Loucy (cell line): ENCODE results near the gene PPP2R3B.
A peak's percentile ranks its signal among the peaks of the same experiment; 100 is the strongest.

Experiments
- H2AFZ ChIP-seq: fragments of 200-600 bp; sonication (generic); 2 replicates; pipeline ENCODE4 v1.6.0; 2016; ENCODE audit warnings: antibody characterized with exemption, mild to moderate bottlenecking, low read length, moderate library complexity
- H3F3A ChIP-seq: fragments of 200-600 bp; 2 replicates; pipeline ENCODE4 v1.6.0; 2016; ENCODE audit warnings: antibody characterized with exemption, low read depth, mild to moderate bottlenecking
- H3K27me3 ChIP-seq: fragments of 200-600 bp; sonication (generic); 2 replicates; pipeline ENCODE4 v1.6.1; 2014; ENCODE audit warnings: low read length, mild to moderate bottlenecking; ENCODE audit not compliant: insufficient read depth, poor library complexity, severe bottlenecking
- H3K36me3 ChIP-seq: fragments of 200-600 bp; sonication (generic); 2 replicates; pipeline ENCODE4 v1.6.1; 2016; ENCODE audit warnings: low read length; ENCODE audit not compliant: insufficient read depth
- H3K4me1 ChIP-seq: fragments of 200-600 bp; sonication (generic); 2 replicates; pipeline ENCODE4 v1.5.1; 2014; ENCODE audit warnings: low read length, mild to moderate bottlenecking; ENCODE audit not compliant: insufficient read depth, poor library complexity, severe bottlenecking
- H3K4me2 ChIP-seq: fragments of 200-600 bp; sonication (generic); 2 replicates; pipeline ENCODE4 v1.6.0; 2014; ENCODE audit warnings: antibody characterized with exemption, low read length, low read depth, mild to moderate bottlenecking; ENCODE audit not compliant: poor library complexity, severe bottlenecking
- H3K4me3 ChIP-seq: fragments of 200-600 bp; sonication (generic); 2 replicates; pipeline ENCODE4 v1.5.1; 2014; ENCODE audit warnings: low read length, mild to moderate bottlenecking, mixed read lengths; ENCODE audit not compliant: poor library complexity, severe bottlenecking
- H3K79me2 ChIP-seq: fragments of 200-600 bp; sonication (generic); 2 replicates; pipeline ENCODE4 v1.6.1; 2014; ENCODE audit warnings: low read length; ENCODE audit not compliant: insufficient read depth
- H3K9ac ChIP-seq: fragments of 200-600 bp; sonication (generic); 2 replicates; pipeline ENCODE4 v1.6.0; 2014; ENCODE audit warnings: mild to moderate bottlenecking, low read depth, low read length, moderate library complexity; ENCODE audit not compliant: poor library complexity, severe bottlenecking
- H3K9me2 ChIP-seq: fragments of 200-600 bp; sonication (generic); replicated peaks from 2 replicates; pipeline ENCODE4 v1.6.1; 2016; ENCODE audit warnings: low read depth, low read length, mixed read lengths
- H3K9me3 ChIP-seq: fragments of 200-600 bp; sonication (generic); 2 replicates; pipeline ENCODE4 v1.6.1; 2014; ENCODE audit warnings: mild to moderate bottlenecking, antibody characterized with exemption, low read length, low read depth; ENCODE audit not compliant: insufficient read depth
- H4K20me1 ChIP-seq: fragments of 200-600 bp; sonication (generic); 2 replicates; pipeline ENCODE4 v1.6.0; 2014; ENCODE audit warnings: antibody characterized with exemption, low read length, mild to moderate bottlenecking; ENCODE audit not compliant: insufficient read depth, poor library complexity, severe bottlenecking
- CTCF ChIP-seq: fragments of 200-600 bp; sonication (generic); conservative IDR thresholded peaks from 2 replicates; pipeline ENCODE4 v1.5.1; 2014; ENCODE audit warnings: mild to moderate bottlenecking, antibody characterized with exemption, low read length
- EZH2phosphoT487 ChIP-seq: fragments of 200-600 bp; IDR thresholded peaks from 2 replicates; pipeline ENCODE4 v1.6.1; 2018; ENCODE audit warnings: antibody characterized with exemption, mild to moderate bottlenecking, moderate library complexity, borderline replicate concordance

The PPP2R3B gene

GRCh38 chrX:357035-357692, 29.5 kb downstream of the PPP2R3B start:
- H3K9ac ChIP-seq: peak overlapping the region; percentile 21

DNA sequence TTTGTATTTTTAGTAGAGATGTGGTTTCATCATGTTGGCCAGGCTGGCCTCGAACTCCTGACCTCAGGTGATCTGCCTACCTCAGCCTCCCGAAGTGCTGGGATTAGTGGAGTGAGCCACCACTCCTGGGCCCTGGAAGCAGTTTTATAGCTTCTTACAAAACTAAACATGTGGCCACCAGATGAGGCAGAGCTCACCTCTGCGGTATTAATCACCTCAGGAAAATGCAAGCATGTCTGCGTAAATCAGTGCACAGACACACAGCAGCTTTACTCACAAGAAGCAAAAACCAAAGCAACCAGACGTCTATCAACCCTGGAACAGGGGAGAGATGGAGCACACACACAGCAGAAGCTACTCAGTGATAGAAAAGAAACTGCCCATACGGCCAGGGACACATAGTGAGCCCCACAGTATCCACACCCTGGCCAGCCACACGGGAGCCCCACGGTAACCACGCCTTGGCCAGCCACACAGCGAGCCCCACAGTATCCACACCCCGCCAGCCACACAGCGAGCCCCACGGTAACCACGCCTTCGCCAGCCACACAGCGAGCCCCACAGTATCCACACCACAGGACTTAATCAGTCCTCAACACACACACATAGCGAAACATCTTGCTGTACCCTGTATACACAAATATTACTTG, 30.2 kb downstream of the PPP2R3B start:
- Histone ChIP-seq H3K9me3 (no peaks in the 10 kb centered on the region), H3K79me2 (no peaks in the 10 kb centered on the region), H3K4me2 (no peak overlapping the region), H3K36me3 (no peaks in the 10 kb centered on the region), H3K27me3 (no peaks in the 10 kb centered on the region), H2AFZ (no peak overlapping the region), H3K4me3 (no peak overlapping the region), H3F3A (no peaks in the 10 kb centered on the region), H3K4me1 (peaks cover 14% of the 10 kb centered on the region), H3K9ac (no peak overlapping the region), H4K20me1 (no peaks in the 10 kb centered on the region), H3K9me2 (no peaks in the 10 kb centered on the region)
- TF ChIP-seq CTCF: no peak
- TF ChIP-seq EZH2phosphoT487: no peak

More at GRCh38 chrX:357035-357692, 29.5 kb downstream of the PPP2R3B start:
- no peaks in the 10 kb centered on the region for H3K27me3 ChIP-seq
- H3K9me2 ChIP-seq: no peaks in the 10 kb centered on the region
- TF ChIP-seq EZH2phosphoT487: no peak
- no peak for TF ChIP-seq CTCF
- H3K79me2 ChIP-seq: no peaks in the 10 kb centered on the region
- H3K9me3 ChIP-seq: no peaks in the 10 kb centered on the region
- peak overlapping the region; percentile 46 for H3K4me3 ChIP-seq
- H4K20me1 ChIP-seq: no peaks in the 10 kb centered on the region
- no peak overlapping the region for H2AFZ ChIP-seq
- H3F3A ChIP-seq: no peaks in the 10 kb centered on the region
- H3K36me3 ChIP-seq: no peaks in the 10 kb centered on the region
- H3K4me2 ChIP-seq: peak overlapping the region; percentile 44
- peaks cover 14% of the 10 kb centered on the region for H3K4me1 ChIP-seq

DNA sequence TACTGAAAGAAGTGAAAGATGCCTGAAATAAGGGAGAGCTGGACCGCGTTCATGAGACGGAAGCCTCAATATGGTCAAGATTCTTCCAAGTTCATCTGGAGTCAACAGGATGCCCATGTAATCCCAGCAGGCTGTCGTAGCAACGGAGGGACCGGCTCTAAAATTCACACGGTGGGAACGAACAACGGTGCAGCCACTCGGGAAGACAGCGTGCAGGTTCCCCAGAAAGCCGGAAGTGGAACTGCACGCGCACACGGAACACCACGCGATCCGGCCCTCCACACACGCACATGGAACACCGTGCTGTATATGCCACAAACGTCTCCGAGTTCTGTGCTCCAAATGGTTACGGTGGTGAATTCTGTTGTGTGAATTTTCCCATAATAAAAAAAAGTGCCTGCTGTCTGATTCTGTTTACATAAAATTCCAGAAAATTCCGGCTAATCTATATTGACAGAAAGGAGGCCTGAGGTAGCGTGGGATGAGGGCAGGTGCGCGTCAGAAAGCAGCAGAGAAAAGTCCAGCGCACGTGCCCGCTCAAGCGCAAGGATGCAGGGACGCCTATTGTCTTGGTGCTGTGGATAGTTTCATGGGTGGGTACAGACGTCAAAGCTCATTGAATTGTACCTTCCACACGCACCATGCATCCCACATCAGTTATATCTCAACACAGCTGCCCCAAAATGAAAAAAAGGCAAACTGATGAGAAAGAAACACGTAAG, 31.2 kb downstream of the PPP2R3B start:
- Histone ChIP-seq H3K4me3 (no peak overlapping the region), H3K36me3 (no peaks in the 10 kb centered on the region), H3F3A (no peaks in the 10 kb centered on the region), H3K27me3 (no peaks in the 10 kb centered on the region), H3K4me1 (peaks cover 14% of the 10 kb centered on the region), H2AFZ (no peak overlapping the region), H3K4me2 (no peak overlapping the region), H3K9ac (no peak overlapping the region), H3K9me3 (no peaks in the 10 kb centered on the region), H4K20me1 (no peaks in the 10 kb centered on the region), H3K9me2 (no peaks in the 10 kb centered on the region), H3K79me2 (no peaks in the 10 kb centered on the region)
- TF ChIP-seq EZH2phosphoT487 (no peak), CTCF (no peak)
